Endodermal cell (in vitro differentiated cells): ENCODE data around the gene GALK2. TPM values are rescaled to one million over a fixed set of nuclear protein-coding genes. Genes with fewer than 3 reads are reported as not detected.
A peak's percentile ranks its signal among the peaks of the same experiment; 100 is the strongest.

Experiments
- DNase-seq: peaks from one replicate; pipeline ENCODE4 v3.0.0-alpha.2; 2017
- H3K27ac ChIP-seq: 2 replicates; pipeline ENCODE4 v1.5.1; 2013; ENCODE audit warnings: mild to moderate bottlenecking, low read depth, low read length, moderate library complexity
- H3K27me3 ChIP-seq: 2 replicates; pipeline ENCODE4 v1.6.1; 2013; ENCODE audit warnings: mild to moderate bottlenecking, low read length, moderate library complexity; ENCODE audit not compliant: insufficient read depth, control insufficient read depth, poor library complexity, severe bottlenecking
- H3K36me3 ChIP-seq: 2 replicates; pipeline ENCODE4 v1.7.0; 2013; ENCODE audit warnings: mild to moderate bottlenecking, low read length, moderate library complexity; ENCODE audit not compliant: control insufficient read depth, insufficient read depth
- H3K4me1 ChIP-seq: one replicate; pipeline ENCODE4 v1.7.0; 2013; ENCODE audit warnings: low read length; ENCODE audit not compliant: control insufficient read depth, insufficient read depth
- H3K4me3 ChIP-seq: 2 replicates; pipeline ENCODE4 v1.5.1; 2013; ENCODE audit warnings: mild to moderate bottlenecking, low read length, moderate library complexity
- H3K9ac ChIP-seq: 2 replicates; pipeline ENCODE4 v1.6.1; 2013; ENCODE audit warnings: mild to moderate bottlenecking, low read length, moderate library complexity; ENCODE audit not compliant: poor library complexity, severe bottlenecking; ENCODE audit errors: extremely low read depth
- H3K9me3 ChIP-seq: 2 replicates; pipeline ENCODE4 v1.6.1; 2013; ENCODE audit warnings: mild to moderate bottlenecking, low read length, moderate library complexity; ENCODE audit not compliant: control insufficient read depth
- H3K27ac Mint-ChIP-seq: 2 replicates; pipeline ENCODE4 v1.8.0; 2020; ENCODE audit warnings: mixed read lengths
- H3K27me3 Mint-ChIP-seq: 2 replicates; pipeline ENCODE4 v1.8.0; 2021; ENCODE audit warnings: mild to moderate bottlenecking, mixed read lengths; ENCODE audit not compliant: insufficient read depth
- H3K36me3 Mint-ChIP-seq: 2 replicates; pipeline ENCODE4 v1.8.0; 2020; ENCODE audit warnings: low read depth, mixed read lengths
- H3K4me1 Mint-ChIP-seq: 2 replicates; pipeline ENCODE4 v1.8.0; 2020; ENCODE audit warnings: mixed read lengths
- H3K4me3 Mint-ChIP-seq: 2 replicates; pipeline ENCODE4 v1.8.0; 2020; ENCODE audit warnings: mild to moderate bottlenecking, moderate library complexity, mixed read lengths
- H3K9me3 Mint-ChIP-seq: 2 replicates; pipeline ENCODE4 v1.8.0; 2020; ENCODE audit warnings: mild to moderate bottlenecking, mixed read lengths
- CTCF ChIP-seq: fragments of 200-600 bp; sonication (generic); conservative IDR thresholded peaks from 2 replicates; pipeline ENCODE4 v1.5.0; 2021; ENCODE audit warnings: antibody characterized with exemption, mild to moderate bottlenecking
- WGBS, 2 experiments: methylation state at CpG; one replicate each; pipeline versions ENCODE4 v1.1.5 to v1.1.7; 2013; ENCODE audit warnings: missing lambda C conversion rate in 2 of 2, mixed read lengths in 1 of 2; ENCODE audit not compliant: insufficient coverage in 1 of 2, insufficient read length in 1 of 2; 5-methylcytosine and 5-hydroxymethylcytosine counted together
- microRNA-seq: library from miRNA; unstranded; fragments of <30 nt; microRNA quantifications from one replicate; pipeline ENCODE4 v1.2.0, GENCODE V29; 2020; ENCODE audit warnings: borderline microRNAs expressed
- total RNA-seq, 2 donors: library from RNA; stranded (reverse); fragmentation: NEBNext Ultra II Directional in 1 of 2; extraction: Animal tissue kit (Norgen Biotek cat#: 25700) in 1 of 2; gene quantifications; 2 replicates in 1 of 2; 3 replicates in 1 of 2; pipeline ENCODE4 v1.2.1, GENCODE V29; 2021

The GALK2 gene
- total RNA-seq, 2 donors from 2014 or later, result 13.4 to 19.1 TPM

- H3K4me1 ChIP-seq, result peaks cover 6% of the 10 kb centered on the region
- no peak overlapping the region for H3K9ac ChIP-seq
- Mint-ChIP-seq H3K4me1 (peaks cover 29% of the 10 kb centered on the region), H3K9me3 (no peaks in the 10 kb centered on the region), H3K36me3 (no peaks in the 10 kb centered on the region), H3K27ac (no peak overlapping the region), H3K27me3 (no peaks in the 10 kb centered on the region), H3K4me3 (no peak overlapping the region)
- no peaks in the 10 kb centered on the region for H3K27me3 ChIP-seq
- DNase-seq, result peak; percentile 72
- no peak overlapping the region for H3K27ac ChIP-seq
- no peak overlapping the region for H3K4me3 ChIP-seq
- TF ChIP-seq CTCF, result no peak
- H3K36me3 ChIP-seq, result no peaks in the 10 kb centered on the region
- H3K9me3 ChIP-seq, result no peaks in the 10 kb centered on the region
- 66 to 80% methylated on average over 3 to 5 of the region's 5 CpGs for WGBS, 2 experiments
Measured at GRCh38 chr15:49380912-49381311, 210.9 kb downstream of the GALK2 start.

Small RNA genes lying within 50 kb of the gene (microRNA-seq; reads per million reads assigned to microRNA genes)
- gene MIR4716, result not detected

Other genes starting within 250 kb of the GALK2 start
- under 1 TPM; 0.29 to 0.58 TPM for gene SHC4, start 206.3 kb upstream of the GALK2 start, total RNA-seq
- 10 to 100 TPM; 49.4 to 51.0 TPM for gene SECISBP2L, start 123.8 kb upstream of the GALK2 start, total RNA-seq
- 10 to 100 TPM; 57.1 to 60.9 TPM for gene COPS2, start 14.6 kb upstream of the GALK2 start, total RNA-seq